Measurements from ENCODE around the gene SCUBE1. TPM values are rescaled to one million over a fixed set of nuclear protein-coding genes. Genes with fewer than 3 reads are reported as not detected.

Gene SCUBE1
- total and polyA plus RNA-seq, 2 of the 4 experiments (the other 2 are of a cell fraction) = not detected

GRCh38 chr22:43227239-43227630 is 115.9 kb downstream of the SCUBE1 start:
- Histone ChIP-seq H2BK20ac (ENCODE audit: low read depth, low read length) (no peak overlapping the region), H2AK9ac (replicated peaks; ENCODE audit: low read depth, low read length, poor library complexity) (no peak overlapping the region), H3K18ac (ENCODE audit: low read depth, low read length) (no peak overlapping the region), H2BK15ac (ENCODE audit: low read depth, low read length) (no peak overlapping the region), H4K8ac (ENCODE audit: low read depth in 2 of 2, low read length in 2 of 2) (no peak overlapping the region), H2BK120ac (ENCODE audit: low read depth, low read length) (no peak overlapping the region), H3K27ac (ENCODE audit: insufficient read depth, low read length) (no peak overlapping the region), H3K9me3 (ENCODE audit: control insufficient read depth, insufficient read depth, low read length) (no peaks in the 10 kb centered on the region), H3K4ac (ENCODE audit: low read depth, low read length) (no peak overlapping the region), H2BK5ac (ENCODE audit: low read depth, low read length, poor library complexity, severe bottlenecking) (no peak overlapping the region), H3K9ac (ENCODE audit: low read depth, low read length) (no peak overlapping the region), H3K56ac (ENCODE audit: extremely low read depth, insufficient read depth, low read length) (no peak overlapping the region), H3K4me3 (ENCODE audit: insufficient read depth, low read depth, low read length) (no peak overlapping the region), H3K36me3 (ENCODE audit: control insufficient read depth, insufficient read depth, low read length) (no peaks in the 10 kb centered on the region), H4K91ac (ENCODE audit: insufficient read depth, low read depth, low read length) (no peak overlapping the region), H2AK5ac (ENCODE audit: low read depth, low read length) (no peak overlapping the region), H4K20me1 (ENCODE audit: insufficient read depth, low read length) (no peaks in the 10 kb centered on the region), H3K14ac (replicated peaks; ENCODE audit: low read depth, low read length) (no peak overlapping the region), H3K79me1 (ENCODE audit: low read depth in 1 of 2, low read length in 2 of 2) (no peaks in the 10 kb centered on the region), H2AFZ (replicated peaks; ENCODE audit: low read length, poor library complexity) (peak overlapping the region; percentile 71), H4K5ac (ENCODE audit: low read depth, low read length) (no peak overlapping the region), H3K4me1 (ENCODE audit: control insufficient read depth, insufficient read depth, low read length) (no peaks in the 10 kb centered on the region; the same call in 1 of the 2 replicates), H3K9me1 (ENCODE audit: insufficient read depth, low read length) (no peaks in the 10 kb centered on the region), H3K27me3 (ENCODE audit: control insufficient read depth, insufficient read depth, low read length) (peaks cover 33% of the 10 kb centered on the region), H3K23ac (ENCODE audit: low read depth, low read length) (no peak overlapping the region), H3K4me2 (ENCODE audit: low read depth, low read length) (no peak overlapping the region)
- BruUV-seq (replicated peaks) = no TSS peak
- TF ChIP-seq MXI1 (IDR thresholded peaks at IDR 0.05; ENCODE audit: borderline replicate concordance, low read depth, low read length) (no peak), RCOR1 (IDR thresholded peaks at IDR 0.05; ENCODE audit: insufficient replicate concordance, low read length) (no peak), MAFK (IDR thresholded peaks at IDR 0.05; ENCODE audit: low read depth, low read length) (no peak), ELK1 (IDR thresholded peaks at IDR 0.05; ENCODE audit: borderline replicate concordance, low read depth, low read length) (no peak), RAD21 (IDR thresholded peaks at IDR 0.05; ENCODE audit: low read length) (no peak), POLR2A (IDR thresholded peaks at IDR 0.05; ENCODE audit: low read depth, low read length) (no peak), MAZ (IDR thresholded peaks at IDR 0.05; ENCODE audit: borderline replicate concordance, low read depth, low read length) (no peak), FOS (IDR thresholded peaks at IDR 0.05; ENCODE audit: low read depth, low read length) (no peak), CHD1 (IDR thresholded peaks at IDR 0.05; ENCODE audit: low read depth, low read length) (no peak), CTCF (conservative IDR thresholded peaks at IDR 0.05; ENCODE audit: low read depth, low read length) (no peak), SMC3 (IDR thresholded peaks at IDR 0.05; ENCODE audit: low read depth, low read length) (no peak), USF2 (IDR thresholded peaks at IDR 0.05; ENCODE audit: low read depth, low read length) (no peak), BHLHE40 (IDR thresholded peaks at IDR 0.05; ENCODE audit: low read depth, low read length) (no peak), NFE2L2 (IDR thresholded peaks at IDR 0.05; ENCODE audit: low read depth, low read length) (no peak), CEBPB (IDR thresholded peaks at IDR 0.05; ENCODE audit: low read depth, low read length) (no peak)
- ATAC-seq (ENCODE audit: low read depth) = no peak
- ChIA-PET POLR2A (ENCODE audit: unreplicated experiment) (no interaction called here), CTCF (no interaction called here)
- dilution Hi-C loops (cut with HindIII; ENCODE audit: low sequenced_read_pairs, unreplicated experiment) = no loop called here
- in situ Hi-C loops (cut with MboI; ENCODE audit: low sequenced_read_pairs) = no loop called here
- 32% methylated on average over 9 of the region's 17 CpGs; no CpG with 5 or more reads in 1 of the 2 experiments for WGBS, 2 experiments (ENCODE audit: extremely low coverage in 2 of 2, insufficient read length in 1 of 2)
- no peak for DNase-seq
- intact Hi-C loops (cut with micrococcal nuclease) = no loop called here

Data from IMR-90 (cell line).